H1 (cell line): ENCODE measurements around the gene RDH16. TPM values are rescaled to one million over a fixed set of nuclear protein-coding genes. Genes with fewer than 3 reads are reported as not detected.

Experiments
- CTCF ChIA-PET: fragments of 300-600 bp; sonication (Branson Sonifier 250); formaldehyde crosslinking; loops from one replicate; lab custom pipeline; 2021; ENCODE audit not compliant: partially characterized antibody; lab: Charles Lee
- POLR2A ChIA-PET: fragments of 300-600 bp; sonication (Branson Sonifier 250); formaldehyde crosslinking; loops from one replicate; lab custom pipeline; 2021; ENCODE audit warnings: inconsistent platforms; ENCODE audit not compliant: partially characterized antibody; lab: Charles Lee
- DNase-seq, 2 experiments: peaks; one replicate each; pipeline versions ENCODE4 v3.0.0 to v3.0.0-alpha.2; 2010 to 2022; ENCODE audit warnings: low spot score in 2 of 2, low read depth in 1 of 2, mixed read lengths in 1 of 2
- FAIRE-seq: peaks from 2 replicates; lab custom pipeline; 2011; peaks lifted over from hg19 to GRCh38; lab: Jason Lieb, UNC
- H2AFZ ChIP-seq: 2 replicates; pipeline ENCODE4 v1.8.1; 2012; ENCODE audit warnings: low read length, inconsistent platforms
- H2AK5ac ChIP-seq: 2 replicates; pipeline ENCODE4 v1.6.1; 2013; ENCODE audit warnings: low read depth, low read length
- H2BK120ac ChIP-seq: replicated peaks from 2 replicates; pipeline ENCODE3; 2013; ENCODE audit warnings: low read depth, low read length, inconsistent platforms
- H2BK12ac ChIP-seq: 2 replicates; pipeline ENCODE4 v1.6.1; 2013; ENCODE audit warnings: low read depth, low read length
- H2BK15ac ChIP-seq: 2 replicates; pipeline ENCODE4 v1.6.1; 2013; ENCODE audit warnings: low read length
- H2BK20ac ChIP-seq: 2 replicates; pipeline ENCODE4 v1.6.1; 2013; ENCODE audit warnings: low read length
- H2BK5ac ChIP-seq: 2 replicates; pipeline ENCODE4 v1.6.1; 2013; ENCODE audit warnings: low read depth, low read length
- H3K14ac ChIP-seq: 2 replicates; pipeline ENCODE4 v1.6.1; 2013; ENCODE audit warnings: inconsistent platforms; ENCODE audit not compliant: insufficient read length
- H3K18ac ChIP-seq: 2 replicates; pipeline ENCODE4 v1.6.1; 2013; ENCODE audit warnings: low read length; ENCODE audit errors: extremely low read depth
- H3K23ac ChIP-seq: 2 replicates; pipeline ENCODE4 v1.6.1; 2013; ENCODE audit warnings: inconsistent platforms; ENCODE audit not compliant: insufficient read length
- H3K23me2 ChIP-seq: 2 replicates; pipeline ENCODE4 v1.6.1; 2013; ENCODE audit warnings: low read depth, low read length
- H3K27ac ChIP-seq: 2 replicates; pipeline ENCODE4 v1.6.1; 2011; ENCODE audit warnings: low read depth, low read length, inconsistent platforms
- H3K27me3 ChIP-seq, 4 experiments: replicated peaks in 1 of 4; 1 replicate in 1 of 4; 2 replicates in 3 of 4; pipeline versions ENCODE4 v1.6.1 to v1.8.1; 2011 to 2013; ENCODE audit warnings: low read length in 3 of 4, mild to moderate bottlenecking in 3 of 4, inconsistent platforms in 2 of 4, mixed read lengths in 2 of 4, moderate library complexity in 1 of 4; ENCODE audit not compliant: control insufficient read depth in 3 of 4, insufficient read depth in 3 of 4; ENCODE audit errors: extremely low read depth in 1 of 4
- H3K36me3 ChIP-seq, 4 experiments: 2 replicates each; pipeline versions ENCODE4 v1.6.1 to v1.8.1; 2011 to 2013; ENCODE audit warnings: mild to moderate bottlenecking in 4 of 4, low read length in 3 of 4, moderate library complexity in 2 of 4, control low read depth in 1 of 4, inconsistent platforms in 1 of 4; ENCODE audit not compliant: insufficient read depth in 4 of 4, control insufficient read depth in 2 of 4
- H3K4ac ChIP-seq: replicated peaks from 2 replicates; pipeline ENCODE3; 2013; ENCODE audit warnings: low read length, low read depth, mixed read lengths, inconsistent platforms; ENCODE audit not compliant: insufficient read length
- H3K4me1 ChIP-seq, 4 experiments: replicated peaks in 1 of 4; 1 replicate in 1 of 4; 2 replicates in 3 of 4; pipeline versions ENCODE4 v1.6.1 to v1.8.1; 2011 to 2013; ENCODE audit warnings: low read length in 3 of 4, inconsistent platforms in 2 of 4, mixed read lengths in 1 of 4; ENCODE audit not compliant: insufficient read depth in 4 of 4, control insufficient read depth in 3 of 4
- H3K4me2 ChIP-seq, 2 experiments: 2 replicates each; pipeline versions ENCODE4 v1.6.1 to v1.8.1; 2011 to 2013; ENCODE audit warnings: low read depth in 2 of 2, low read length in 2 of 2, control low read depth in 1 of 2, inconsistent platforms in 1 of 2, mild to moderate bottlenecking in 1 of 2; ENCODE audit not compliant: insufficient read depth in 1 of 2
- H3K4me3 ChIP-seq, 4 experiments: fragments of 200-600, 300-600 bp in 1 of 4; sonication (generic), shearing (Covaris generic), sonication (Bioruptor Twin) in 1 of 4; 2 replicates each; pipeline versions ENCODE4 v1.5.1 to v1.8.1; 2011 to 2016; ENCODE audit warnings: low read length in 4 of 4, low read depth in 3 of 4, control low read depth in 2 of 4, inconsistent platforms in 2 of 4, mild to moderate bottlenecking in 2 of 4, mixed read lengths in 1 of 4, moderate library complexity in 1 of 4; ENCODE audit not compliant: insufficient read depth in 2 of 4; ENCODE audit errors: extremely low read depth in 1 of 4
- H3K56ac ChIP-seq: replicated peaks from 2 replicates; pipeline ENCODE3; 2013; ENCODE audit warnings: low read depth, mild to moderate bottlenecking, mixed read lengths, low read length, inconsistent platforms; ENCODE audit not compliant: insufficient read length
- H3K79me1 ChIP-seq: 2 replicates; pipeline ENCODE4 v1.6.1; 2013; ENCODE audit warnings: low read depth, low read length, control low read depth
- H3K79me2 ChIP-seq, 2 experiments: 2 replicates each; pipeline versions ENCODE4 v1.6.1 to v1.8.1; 2012 to 2013; ENCODE audit warnings: low read length in 2 of 2, mild to moderate bottlenecking in 2 of 2, inconsistent platforms in 1 of 2; ENCODE audit not compliant: insufficient read depth in 2 of 2, control insufficient read depth in 1 of 2
- H3K9ac ChIP-seq, 4 experiments: replicated peaks in 1 of 4; 1 replicate in 1 of 4; 2 replicates in 3 of 4; pipeline versions ENCODE4 v1.6.1 to v1.8.1; 2011 to 2013; ENCODE audit warnings: low read depth in 3 of 4, low read length in 3 of 4, control low read depth in 2 of 4, mild to moderate bottlenecking in 2 of 4, moderate library complexity in 2 of 4, inconsistent platforms in 1 of 4; ENCODE audit errors: extremely low read depth in 1 of 4
- H3K9me3 ChIP-seq, 2 experiments: 2 replicates each; pipeline versions ENCODE4 v1.6.1 to v1.8.1; 2012 to 2013; ENCODE audit warnings: mild to moderate bottlenecking in 2 of 2, moderate library complexity in 2 of 2, control low read depth in 1 of 2, inconsistent platforms in 1 of 2, low read depth in 1 of 2, low read length in 1 of 2, mixed read lengths in 1 of 2; ENCODE audit not compliant: insufficient read depth in 2 of 2
- H4K20me1 ChIP-seq, 2 experiments: replicated peaks in 1 of 2; 2 replicates each; pipeline versions ENCODE3 to v1.8.1; 2011 to 2013; ENCODE audit warnings: inconsistent platforms in 2 of 2, low read length in 2 of 2, mild to moderate bottlenecking in 1 of 2; ENCODE audit not compliant: insufficient read depth in 2 of 2, control insufficient read depth in 1 of 2
- H4K5ac ChIP-seq: 2 replicates; pipeline ENCODE4 v1.6.1; 2013; ENCODE audit warnings: low read length, low read depth, mixed read lengths, inconsistent platforms; ENCODE audit not compliant: insufficient read length
- H4K8ac ChIP-seq: 2 replicates; pipeline ENCODE4 v1.8.0; 2013; ENCODE audit warnings: mild to moderate bottlenecking, moderate library complexity, low read length, inconsistent platforms; ENCODE audit not compliant: insufficient read depth; ENCODE audit errors: extremely low read depth
- H4K91ac ChIP-seq: replicated peaks from 2 replicates; pipeline ENCODE3; 2013; ENCODE audit warnings: low read length, mixed read lengths, inconsistent platforms; ENCODE audit not compliant: insufficient read length
- ASH2L ChIP-seq: fragments of 200-600, 300-600 bp; sonication (generic); IDR thresholded peaks from one replicate; pipeline ENCODE4 v1.7.1; 2017; ENCODE audit warnings: low read length
- RXRA ChIP-seq: IDR thresholded peaks from 2 replicates; pipeline ENCODE4 v1.6.1; 2011; ENCODE audit warnings: low read depth, mild to moderate bottlenecking, low read length, moderate library complexity; ENCODE audit not compliant: insufficient read depth
- SP1 ChIP-seq: IDR thresholded peaks from 2 replicates; pipeline ENCODE4 v1.6.1; 2011; ENCODE audit warnings: low read depth, low read length
- WGBS, 2 experiments: shearing (Covaris generic) in 1 of 2; methylation state at CpG; one replicate each; pipeline versions ENCODE4 v1.1.6 to v1.1.7; 2013 to 2015; ENCODE audit warnings: low lambda C conversion rate in 2 of 2, mixed read lengths in 2 of 2, inconsistent platforms in 1 of 2, low coverage in 1 of 2, missing lambda C conversion rate in 1 of 2; ENCODE audit not compliant: insufficient replicate concordance in 2 of 2, insufficient coverage in 1 of 2, insufficient read length in 1 of 2; ENCODE audit errors: extremely low coverage in 1 of 2, missing lambda C conversion rate in 1 of 2; 5-methylcytosine and 5-hydroxymethylcytosine counted together
- polyA plus RNA-seq, 7 experiments: library from polyadenylated mRNA; depleted of rRNA in 3 of 7; stranded (reverse) in 5 of 7; unstranded in 2 of 7; fragments of >200 nt in 5 of 7; fragments of 200-250 nt in 2 of 7; gene quantifications; 1 replicate in 5 of 7; 2 replicates in 1 of 7; 4 replicates in 1 of 7; pipeline versions ENCODE4 v1.2.1 to v1.2.3, GENCODE V29; 2011 to 2013; ENCODE audit warnings: missing spikeins in 2 of 7, mixed read lengths in 2 of 7
- total RNA-seq: library from RNA; stranded (reverse); fragmentation: NEBNext Ultra II Directional; extraction: Animal tissue kit (Norgen Biotek cat#: 25700); gene quantifications from 2 replicates; pipeline ENCODE4 v1.2.1, GENCODE V29; 2021

RDH16 gene
- total and polyA plus RNA-seq, 2 of the 8 experiments (the other 6 are each of a cell fraction or from before 2014, with no cell fraction given), result 0.30 to 0.79 TPM

DNA sequence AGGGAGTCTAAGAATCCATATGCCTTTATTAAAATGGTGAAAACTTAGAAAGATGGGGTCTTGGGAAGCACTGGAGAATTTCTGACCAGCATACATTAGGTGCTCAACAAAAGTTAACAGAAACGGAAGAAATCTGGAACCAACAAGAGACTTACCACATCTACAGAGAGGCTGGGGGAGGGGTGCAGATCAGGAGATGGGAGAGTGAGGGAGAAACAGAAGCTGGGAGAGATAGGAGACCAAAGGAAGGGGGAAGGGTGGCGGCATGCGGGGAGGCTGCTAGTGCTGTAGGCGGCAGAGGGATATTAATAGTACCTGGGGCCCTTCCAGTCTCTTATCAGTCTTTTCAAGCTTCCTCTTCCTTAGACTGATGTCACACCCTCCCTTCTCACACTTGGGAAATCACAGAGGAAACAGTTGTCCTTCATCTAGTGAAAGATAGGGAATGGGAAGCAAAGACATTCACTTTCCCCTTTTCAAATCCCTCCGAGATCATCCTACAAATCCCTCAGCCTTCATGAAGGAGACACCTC lies 30.9 kb upstream of the RDH16 start:
- Histone ChIP-seq H4K8ac (no peak overlapping the region), H2BK20ac (no peak overlapping the region), H3K9me3 (no peaks in the 10 kb centered on the region), H2BK120ac (no peak overlapping the region), H2AK5ac (no peak overlapping the region), H3K27ac (no peak overlapping the region), H3K4me3 (peak overlapping the region in 1 of 4 experiments; percentile 15; a peak in 1 of 8 replicates), H3K4ac (no peak overlapping the region), H2BK5ac (no peak overlapping the region), H4K20me1 (no peaks in the 10 kb centered on the region), H3K23me2 (no peaks in the 10 kb centered on the region), H2BK12ac (no peak overlapping the region), H2BK15ac (no peak overlapping the region), H3K79me1 (no peaks in the 10 kb centered on the region), H3K14ac (no peak overlapping the region), H3K79me2 (no peaks in the 10 kb centered on the region), H3K27me3 (no peaks in the 10 kb centered on the region), H4K5ac (no peak overlapping the region), H3K9ac (no peak overlapping the region), H2AFZ (0 out of 2 replicates have a peak overlapping the region, but pooled peaks have one; percentile 2), H3K23ac (no peak overlapping the region), H4K91ac (no peak overlapping the region), H3K56ac (no peak overlapping the region), H3K36me3 (no peaks in the 10 kb centered on the region), H3K4me2 (peak overlapping the region in 1 of 2 experiments; percentile 9; a peak in 1 of 4 replicates), H3K18ac (no peak overlapping the region), H3K4me1 (peaks cover 0 to 3% (median under 1%) of the 10 kb centered on the region in 4 experiments; a peak in 2 of 7 replicates)
- ChIA-PET POLR2A (interaction anchor here (0.8 to 1.7 kb wide), 7 partner anchors 10 to 264 kb away, joined by 3 to 13 read pairs (median 4); no protein-coding TSS in a partner anchor), CTCF (interaction anchor here (0.5 to 4.5 kb wide), 47 partner anchors 9 to 908 kb away, joined by 3 to 56 read pairs (median 4); partner anchors contain the start of genes HSD17B6, MYO1A, PRIM1 and SDR9C7)
- FAIRE-seq, result no peak
- TF ChIP-seq RXRA, result no peak
- peak; percentile 70 for TF ChIP-seq ASH2L
- 0 out of 2 replicates have a peak, but pooled peaks have one; percentile 11 for TF ChIP-seq SP1
- 73% methylated on average over 5 of the region's 5 CpGs; no CpG with 5 or more reads in 1 of the 2 experiments for WGBS, 2 experiments
- peak in 1 of 2 experiments; percentile 46 for DNase-seq
